HCT116 (cell line): Measurements from ENCODE around the gene MAPRE2. TPM values are rescaled to one million over a fixed set of nuclear protein-coding genes. Genes with fewer than 3 reads are reported as not detected.

Source experiments
- ATAC-seq: fragments of 200-7000 bp; cut with Tn5 transposase; 2 replicates; pipeline ENCODE4 v1.9.1; 2020; ENCODE audit warnings: mild to moderate bottlenecking, moderate library complexity
- BruUV-seq: library from RNA; stranded (reverse); fragments of 400-500 nt; replicated peaks from 2 replicates; lab custom pipeline; 2021; lab: Mats Ljungman, UMichigan
- CTCF ChIA-PET: fragments of 300-600 bp; sonication (Branson Sonifier 250); formaldehyde crosslinking; loops from one replicate; lab custom pipeline; 2021; ENCODE audit warnings: antibody characterized with exemption; lab: Charles Lee
- POLR2A ChIA-PET: fragments of 300-600, 350-600 bp; sonication (Branson Sonifier 250); formaldehyde crosslinking; loops from one replicate; lab custom pipeline; 2021; ENCODE audit warnings: antibody characterized with exemption; lab: Charles Lee
- RAD21 ChIA-PET, 2 experiments: fragments of 300-600 bp; sonication (Branson Sonifier 250); formaldehyde crosslinking; loops; one replicate each; lab custom pipeline; 2023; ENCODE audit warnings: low total read pairs in 2 of 2; ENCODE audit not compliant: uncharacterized antibody in 2 of 2, unreplicated experiment in 2 of 2, low non-redundant PET in 1 of 2; lab: Charles Lee
- DNase-seq: peaks from one replicate; pipeline ENCODE4 v3.0.0-alpha.2; 2010; ENCODE audit warnings: low read depth, low spot score
- H2AFZ ChIP-seq: fragments of 200-600 bp; shearing (Covaris generic), sonication (generic); 2 replicates; pipeline ENCODE4 v1.6.1; 2017; ENCODE audit warnings: low read depth, mixed run types, mixed read lengths, antibody characterized with exemption, low read length; ENCODE audit not compliant: poor library complexity, severe bottlenecking
- H3K27ac ChIP-seq: 2 replicates; pipeline ENCODE4 v1.5.1; 2012; ENCODE audit warnings: low read depth, low read length
- H3K27me3 ChIP-seq: fragments of 200-600 bp; sonication (generic); 2 replicates; pipeline ENCODE4 v1.6.1; 2016; ENCODE audit warnings: mixed run types, low read length, mixed read lengths; ENCODE audit not compliant: insufficient read depth
- H3K36me3 ChIP-seq, 2 experiments: fragments of 200-500 bp in 1 of 2; fragments of 200-600 bp in 1 of 2; sonication (Bioruptor generic) in 1 of 2; sonication (generic) in 1 of 2; 2 replicates each; pipeline versions ENCODE4 v1.5.1 to v1.6.1; 2014 to 2016; ENCODE audit warnings: low read length in 2 of 2, inconsistent platforms in 1 of 2, mixed read lengths in 1 of 2, mixed run types in 1 of 2; ENCODE audit not compliant: insufficient read depth in 2 of 2, control insufficient read depth in 1 of 2
- H3K4me1 ChIP-seq, 2 experiments: fragments of 200-600 bp in 1 of 2; sonication (generic) in 1 of 2; 2 replicates each; pipeline versions ENCODE4 v1.5.1 to v1.6.1; 2012 to 2017; ENCODE audit warnings: low read length in 2 of 2, inconsistent platforms in 1 of 2, mild to moderate bottlenecking in 1 of 2, mixed read lengths in 1 of 2, mixed run types in 1 of 2, moderate library complexity in 1 of 2; ENCODE audit not compliant: insufficient read depth in 2 of 2, control insufficient read depth in 1 of 2
- H3K4me2 ChIP-seq: fragments of 200-600 bp; sonication (generic); 2 replicates; pipeline ENCODE4 v1.6.1; 2017; ENCODE audit warnings: mixed run types, low read length, mixed read lengths
- H3K4me3 ChIP-seq, 2 experiments: fragments of 200-600 bp in 1 of 2; sonication (generic) in 1 of 2; replicated peaks in 1 of 2; 2 replicates each; pipeline ENCODE4 v1.5.1; 2011 to 2016; ENCODE audit warnings: low read length in 2 of 2, control low read depth in 1 of 2, low read depth in 1 of 2, mild to moderate bottlenecking in 1 of 2, mixed read lengths in 1 of 2, mixed run types in 1 of 2
- H3K79me2 ChIP-seq: fragments of 200-600 bp; sonication (generic); 2 replicates; pipeline ENCODE4 v1.6.1; 2017; ENCODE audit warnings: mild to moderate bottlenecking, mixed run types, low read length, moderate library complexity, mixed read lengths; ENCODE audit not compliant: insufficient read depth
- H3K9ac ChIP-seq: fragments of 200-600 bp; sonication (generic); 2 replicates; pipeline ENCODE4 v1.6.1; 2016; ENCODE audit warnings: low read length, mixed read lengths
- H3K9me2 ChIP-seq: fragments of 200-600 bp; sonication (generic), shearing (Covaris generic); 2 replicates; pipeline ENCODE4 v1.6.1; 2017; ENCODE audit warnings: mixed run types, mild to moderate bottlenecking, moderate library complexity; ENCODE audit not compliant: insufficient read depth
- H3K9me3 ChIP-seq, 2 experiments: fragments of 200-500 bp in 1 of 2; fragments of 200-600 bp in 1 of 2; sonication (Bioruptor generic) in 1 of 2; sonication (generic) in 1 of 2; 2 replicates each; pipeline ENCODE4 v1.6.1; 2014 to 2017; ENCODE audit warnings: low read length in 2 of 2, mixed read lengths in 2 of 2, inconsistent platforms in 1 of 2, low read depth in 1 of 2, mild to moderate bottlenecking in 1 of 2, mixed run types in 1 of 2, moderate library complexity in 1 of 2; ENCODE audit not compliant: control insufficient read depth in 1 of 2, insufficient read depth in 1 of 2
- H4K20me1 ChIP-seq: fragments of 200-600 bp; sonication (generic), shearing (Covaris generic); 2 replicates; pipeline ENCODE4 v1.6.1; 2017; ENCODE audit warnings: mixed run types, mild to moderate bottlenecking, moderate library complexity; ENCODE audit not compliant: insufficient read depth
- POLR2AphosphoS5 ChIP-seq: IDR thresholded peaks from 2 replicates; pipeline ENCODE4 v1.6.1; 2011; ENCODE audit warnings: mild to moderate bottlenecking, low read depth, low read length, moderate library complexity
- intact Hi-C: fragments of 100-400 bp; cut with micrococcal nuclease; formaldehyde crosslinking; loops from 2 replicates; pipeline ENCODE4 v1.10.0; 2022
- total RNA-seq: library from RNA; stranded (reverse); gene quantifications from one replicate; pipeline ENCODE4 v1.2.1, GENCODE V29; 2021; ENCODE audit not compliant: unreplicated experiment
- TF ChIP-seq, protein P1 (sequence below): IDR thresholded peaks from 2 replicates; pipeline ENCODE4 v1.6.1; 2012
- TF ChIP-seq, protein P2 (sequence below), 3 experiments: fragments of 200-600 bp in 1 of 3; sonication (generic) in 1 of 3; IDR thresholded peaks in 2 of 3; conservative IDR thresholded peaks in 1 of 3; 2 replicates each; pipeline ENCODE4 v1.5.1; 2012 to 2017; ENCODE audit warnings: low read depth in 2 of 3, low read length in 2 of 3, antibody characterized with exemption in 1 of 3, borderline replicate concordance in 1 of 3, control low read depth in 1 of 3, mild to moderate bottlenecking in 1 of 3, mixed read lengths in 1 of 3, mixed run types in 1 of 3, moderate library complexity in 1 of 3; ENCODE audit not compliant: insufficient read depth in 1 of 3
- TF ChIP-seq, protein P3 (sequence below): IDR thresholded peaks from 2 replicates; pipeline ENCODE4 v1.6.1; 2012
- TF ChIP-seq, protein P4 (sequence below): IDR thresholded peaks from 2 replicates; pipeline ENCODE4 v1.6.1; 2012; ENCODE audit warnings: low read depth

MAPRE2 gene
- total RNA-seq, 1 experiment from 2014 or later: 17.2 TPM

DNA sequence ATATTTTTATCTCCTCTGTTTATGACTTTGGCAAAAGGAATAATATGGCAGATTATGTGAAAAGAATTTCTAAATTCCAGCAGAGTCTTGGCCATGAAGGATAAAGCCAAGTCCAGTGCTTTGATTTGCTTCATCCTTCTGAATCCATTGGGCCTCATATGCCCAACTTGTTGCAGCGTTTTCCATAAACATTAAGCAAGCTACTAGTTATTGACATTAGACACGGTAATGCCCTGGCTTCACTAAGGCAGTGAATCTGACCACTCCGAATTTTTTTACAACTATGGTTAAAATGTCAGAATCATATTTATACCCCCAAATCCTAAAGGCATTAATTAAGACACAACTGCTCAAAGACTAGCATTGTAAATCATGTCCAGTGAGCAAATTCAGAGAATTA lies 79.8 kb downstream of the MAPRE2 start:
- H3K9me3 ChIP-seq: no peaks in the 10 kb centered on the region
- no peak overlapping the region for H3K4me2 ChIP-seq
- H3K27ac ChIP-seq: no peak overlapping the region
- no peak overlapping the region for H2AFZ ChIP-seq
- ChIA-PET RAD21 (no interaction called here), POLR2A (no interaction called here), CTCF (no interaction called here)
- no peak overlapping the region for H3K9ac ChIP-seq
- BruUV-seq: no TSS peak
- H3K4me1 ChIP-seq: no peaks in the 10 kb centered on the region
- TF ChIP-seq, protein P1, sequence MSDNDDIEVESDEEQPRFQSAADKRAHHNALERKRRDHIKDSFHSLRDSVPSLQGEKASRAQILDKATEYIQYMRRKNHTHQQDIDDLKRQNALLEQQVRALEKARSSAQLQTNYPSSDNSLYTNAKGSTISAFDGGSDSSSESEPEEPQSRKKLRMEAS: no peak
- TF ChIP-seq, protein P2, sequence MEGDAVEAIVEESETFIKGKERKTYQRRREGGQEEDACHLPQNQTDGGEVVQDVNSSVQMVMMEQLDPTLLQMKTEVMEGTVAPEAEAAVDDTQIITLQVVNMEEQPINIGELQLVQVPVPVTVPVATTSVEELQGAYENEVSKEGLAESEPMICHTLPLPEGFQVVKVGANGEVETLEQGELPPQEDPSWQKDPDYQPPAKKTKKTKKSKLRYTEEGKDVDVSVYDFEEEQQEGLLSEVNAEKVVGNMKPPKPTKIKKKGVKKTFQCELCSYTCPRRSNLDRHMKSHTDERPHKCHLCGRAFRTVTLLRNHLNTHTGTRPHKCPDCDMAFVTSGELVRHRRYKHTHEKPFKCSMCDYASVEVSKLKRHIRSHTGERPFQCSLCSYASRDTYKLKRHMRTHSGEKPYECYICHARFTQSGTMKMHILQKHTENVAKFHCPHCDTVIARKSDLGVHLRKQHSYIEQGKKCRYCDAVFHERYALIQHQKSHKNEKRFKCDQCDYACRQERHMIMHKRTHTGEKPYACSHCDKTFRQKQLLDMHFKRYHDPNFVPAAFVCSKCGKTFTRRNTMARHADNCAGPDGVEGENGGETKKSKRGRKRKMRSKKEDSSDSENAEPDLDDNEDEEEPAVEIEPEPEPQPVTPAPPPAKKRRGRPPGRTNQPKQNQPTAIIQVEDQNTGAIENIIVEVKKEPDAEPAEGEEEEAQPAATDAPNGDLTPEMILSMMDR (IDR thresholded peaks at IDR 0.05 in 2 of 3, conservative IDR thresholded peaks at IDR 0.05 in 1 of 3; ENCODE audit: borderline replicate concordance in 1 of 3, insufficient read depth in 1 of 3, low read depth in 2 of 3, low read length in 2 of 3): no peak
- intact Hi-C loops: no loop called here
- no peak for DNase-seq
- no peaks in the 10 kb centered on the region for H3K9me2 ChIP-seq
- no peak for ATAC-seq
- no peaks in the 10 kb centered on the region for H3K36me3 ChIP-seq
- H3K79me2 ChIP-seq: no peaks in the 10 kb centered on the region
- no peaks in the 10 kb centered on the region for H3K27me3 ChIP-seq
- no peaks in the 10 kb centered on the region for H4K20me1 ChIP-seq
- no peak overlapping the region for H3K4me3 ChIP-seq

DNA sequence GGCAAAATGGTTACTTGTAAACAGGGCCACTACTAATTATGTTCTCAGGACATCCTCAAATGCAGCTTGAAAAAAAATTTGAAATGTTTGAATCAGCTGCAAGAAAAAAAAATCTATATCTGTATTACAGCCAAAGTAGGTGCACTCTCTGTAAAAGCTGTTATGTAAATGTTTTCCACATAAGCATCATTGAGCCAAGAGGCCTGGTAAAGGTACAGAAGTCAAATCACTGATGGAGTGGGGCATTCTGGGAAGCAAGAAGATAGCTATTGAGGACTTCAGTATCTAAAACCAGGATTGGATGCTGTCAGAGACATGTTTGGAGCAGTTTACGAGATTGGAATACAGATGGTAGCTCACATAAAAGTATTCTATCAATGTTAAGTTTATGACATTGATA lies 80.3 kb downstream of the MAPRE2 start:
- Histone ChIP-seq H2AFZ (no peak overlapping the region), H3K79me2 (no peaks in the 10 kb centered on the region), H3K9me2 (no peaks in the 10 kb centered on the region), H3K4me2 (no peak overlapping the region), H4K20me1 (no peaks in the 10 kb centered on the region), H3K9ac (no peak overlapping the region), H3K9me3 (no peaks in the 10 kb centered on the region), H3K36me3 (no peaks in the 10 kb centered on the region), H3K4me1 (no peaks in the 10 kb centered on the region), H3K4me3 (no peak overlapping the region), H3K27ac (no peak overlapping the region), H3K27me3 (no peaks in the 10 kb centered on the region)
- CTCF ChIA-PET: no interaction called here
- intact Hi-C loops: no loop called here
- DNase-seq (no peak), ATAC-seq (no peak)
- no TSS peak for BruUV-seq
- POLR2A ChIA-PET: no interaction called here
- RAD21 ChIA-PET: no interaction called here
- TF ChIP-seq, protein P1: no peak
- TF ChIP-seq, protein P3, sequence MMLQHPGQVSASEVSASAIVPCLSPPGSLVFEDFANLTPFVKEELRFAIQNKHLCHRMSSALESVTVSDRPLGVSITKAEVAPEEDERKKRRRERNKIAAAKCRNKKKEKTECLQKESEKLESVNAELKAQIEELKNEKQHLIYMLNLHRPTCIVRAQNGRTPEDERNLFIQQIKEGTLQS: no peak
- TF ChIP-seq, protein P4, sequence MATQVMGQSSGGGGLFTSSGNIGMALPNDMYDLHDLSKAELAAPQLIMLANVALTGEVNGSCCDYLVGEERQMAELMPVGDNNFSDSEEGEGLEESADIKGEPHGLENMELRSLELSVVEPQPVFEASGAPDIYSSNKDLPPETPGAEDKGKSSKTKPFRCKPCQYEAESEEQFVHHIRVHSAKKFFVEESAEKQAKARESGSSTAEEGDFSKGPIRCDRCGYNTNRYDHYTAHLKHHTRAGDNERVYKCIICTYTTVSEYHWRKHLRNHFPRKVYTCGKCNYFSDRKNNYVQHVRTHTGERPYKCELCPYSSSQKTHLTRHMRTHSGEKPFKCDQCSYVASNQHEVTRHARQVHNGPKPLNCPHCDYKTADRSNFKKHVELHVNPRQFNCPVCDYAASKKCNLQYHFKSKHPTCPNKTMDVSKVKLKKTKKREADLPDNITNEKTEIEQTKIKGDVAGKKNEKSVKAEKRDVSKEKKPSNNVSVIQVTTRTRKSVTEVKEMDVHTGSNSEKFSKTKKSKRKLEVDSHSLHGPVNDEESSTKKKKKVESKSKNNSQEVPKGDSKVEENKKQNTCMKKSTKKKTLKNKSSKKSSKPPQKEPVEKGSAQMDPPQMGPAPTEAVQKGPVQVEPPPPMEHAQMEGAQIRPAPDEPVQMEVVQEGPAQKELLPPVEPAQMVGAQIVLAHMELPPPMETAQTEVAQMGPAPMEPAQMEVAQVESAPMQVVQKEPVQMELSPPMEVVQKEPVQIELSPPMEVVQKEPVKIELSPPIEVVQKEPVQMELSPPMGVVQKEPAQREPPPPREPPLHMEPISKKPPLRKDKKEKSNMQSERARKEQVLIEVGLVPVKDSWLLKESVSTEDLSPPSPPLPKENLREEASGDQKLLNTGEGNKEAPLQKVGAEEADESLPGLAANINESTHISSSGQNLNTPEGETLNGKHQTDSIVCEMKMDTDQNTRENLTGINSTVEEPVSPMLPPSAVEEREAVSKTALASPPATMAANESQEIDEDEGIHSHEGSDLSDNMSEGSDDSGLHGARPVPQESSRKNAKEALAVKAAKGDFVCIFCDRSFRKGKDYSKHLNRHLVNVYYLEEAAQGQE: no peak
- no peak for TF ChIP-seq POLR2AphosphoS5
